Measurements from ENCODE around the gene FAM168A. TPM values are rescaled to one million over a fixed set of nuclear protein-coding genes. Genes with fewer than 3 reads are reported as not detected.

Gene FAM168A
- total RNA-seq, 1 experiment from 2014 or later, result 21.1 TPM

DNA sequence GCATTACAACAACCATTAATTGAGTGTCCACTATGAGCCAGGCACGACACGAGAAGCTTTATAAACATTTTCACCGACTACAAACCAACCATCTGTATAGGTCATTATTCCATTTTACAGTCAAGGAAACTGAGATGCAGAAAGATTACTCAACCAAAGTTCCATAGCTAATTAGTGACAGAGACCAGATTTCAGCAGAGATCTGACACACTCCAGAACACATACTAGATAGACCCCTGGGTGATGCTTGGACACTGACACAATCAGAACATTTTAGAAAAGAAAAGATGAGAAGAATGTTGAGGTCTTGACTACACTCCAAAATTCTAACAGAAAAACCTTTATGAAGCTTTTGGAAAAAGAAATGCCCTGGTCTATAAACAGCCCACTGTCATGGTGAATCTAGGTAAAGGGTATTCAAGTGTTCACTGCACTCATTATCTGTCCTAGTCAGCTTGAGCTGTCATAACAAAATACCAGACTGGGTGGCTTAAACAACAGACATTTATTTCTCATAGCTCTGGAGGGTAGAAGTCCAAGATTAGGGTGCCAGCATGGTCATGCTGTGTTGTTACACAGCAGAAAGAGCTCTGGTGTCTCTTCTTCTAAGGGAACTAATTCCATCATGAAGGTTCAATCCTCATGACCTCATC lies 132.8 kb downstream of the FAM168A start:
- no peak overlapping the region for H4K5ac ChIP-seq (ENCODE audit: insufficient read length, low read depth, low read length)
- H3K4me3 Mint-ChIP-seq, result no peak overlapping the region
- H2BK20ac ChIP-seq (ENCODE audit: low read depth, low read length, poor library complexity, severe bottlenecking), result no peak overlapping the region
- no peak overlapping the region for H2BK15ac ChIP-seq (ENCODE audit: low read depth, low read length)
- H2BK5ac ChIP-seq (ENCODE audit: insufficient read length, low read length), result no peak overlapping the region
- no peaks in the 10 kb centered on the region for H3K27me3 ChIP-seq (ENCODE audit: insufficient read depth, low read length)
- no peaks in the 10 kb centered on the region for H3K79me2 ChIP-seq (ENCODE audit: insufficient read depth, low read length)
- no peak overlapping the region for H3K23ac ChIP-seq (ENCODE audit: insufficient read length, low read depth, low read length)
- no peak overlapping the region for H3T11ph ChIP-seq (ENCODE audit: low read length)
- H3K56ac ChIP-seq (ENCODE audit: insufficient read length, low read depth, low read length), result no peak overlapping the region
- no peak overlapping the region for H3K4ac ChIP-seq (ENCODE audit: low read depth, low read length)
- peaks cover 0 to 2% (median 1%) of the 10 kb centered on the region in 3 experiments; a peak in 2 of 7 replicates for H3K36me3 Mint-ChIP-seq (ENCODE audit: insufficient read depth in 1 of 3, low read depth in 3 of 3)
- no peak overlapping the region for H3K27ac Mint-ChIP-seq
- H3K9ac ChIP-seq (ENCODE audit: extremely low read depth, insufficient read length, low read length), result no peak overlapping the region
- H3K4me1 ChIP-seq (ENCODE audit: insufficient read depth, low read length), result no peaks in the 10 kb centered on the region
- WGBS (ENCODE audit: extremely low coverage, insufficient read length, low lambda C conversion rate), result no CpG with 5 or more reads among the region's 3 CpGs
- no peaks in the 10 kb centered on the region for H3K9me3 ChIP-seq (ENCODE audit: control insufficient read depth, low read depth, low read length)
- peaks cover 0 to 2% of the 10 kb centered on the region in 2 experiments; a peak in 1 of 4 replicates for H3K4me1 Mint-ChIP-seq
- H2AFZ ChIP-seq (ENCODE audit: low read length), result no peak overlapping the region
- no peaks in the 10 kb centered on the region for H3K23me2 ChIP-seq (ENCODE audit: insufficient read length, low read depth, low read length, poor library complexity, severe bottlenecking)
- no peaks in the 10 kb centered on the region for H3K9me3 Mint-ChIP-seq
- DNase-seq, result no peak
- H3K27me3 Mint-ChIP-seq (ENCODE audit: low read depth), result no peaks in the 10 kb centered on the region; the same call in 1 of the 2 replicates
- no peak overlapping the region for H3K27ac ChIP-seq (ENCODE audit: insufficient read length, low read depth, low read length)
- no peak overlapping the region for H4K8ac ChIP-seq (replicated peaks; ENCODE audit: insufficient read length, low read depth, low read length)
- no peak overlapping the region for H2BK120ac ChIP-seq (ENCODE audit: low read depth, low read length, poor library complexity, severe bottlenecking)
- H2AK5ac ChIP-seq (ENCODE audit: insufficient read length, low read length), result no peak overlapping the region
- no peak overlapping the region for H2BK12ac ChIP-seq (ENCODE audit: insufficient read length, low read depth, low read length)
- H4K91ac ChIP-seq (ENCODE audit: insufficient read length, low read depth, low read length), result no peak overlapping the region
- no peaks in the 10 kb centered on the region for H3K79me1 ChIP-seq (ENCODE audit: insufficient read depth, low read depth, low read length, poor library complexity, severe bottlenecking)
- H3K18ac ChIP-seq (ENCODE audit: insufficient read length, low read depth, low read length), result no peak overlapping the region
- TF ChIP-seq, protein P1, sequence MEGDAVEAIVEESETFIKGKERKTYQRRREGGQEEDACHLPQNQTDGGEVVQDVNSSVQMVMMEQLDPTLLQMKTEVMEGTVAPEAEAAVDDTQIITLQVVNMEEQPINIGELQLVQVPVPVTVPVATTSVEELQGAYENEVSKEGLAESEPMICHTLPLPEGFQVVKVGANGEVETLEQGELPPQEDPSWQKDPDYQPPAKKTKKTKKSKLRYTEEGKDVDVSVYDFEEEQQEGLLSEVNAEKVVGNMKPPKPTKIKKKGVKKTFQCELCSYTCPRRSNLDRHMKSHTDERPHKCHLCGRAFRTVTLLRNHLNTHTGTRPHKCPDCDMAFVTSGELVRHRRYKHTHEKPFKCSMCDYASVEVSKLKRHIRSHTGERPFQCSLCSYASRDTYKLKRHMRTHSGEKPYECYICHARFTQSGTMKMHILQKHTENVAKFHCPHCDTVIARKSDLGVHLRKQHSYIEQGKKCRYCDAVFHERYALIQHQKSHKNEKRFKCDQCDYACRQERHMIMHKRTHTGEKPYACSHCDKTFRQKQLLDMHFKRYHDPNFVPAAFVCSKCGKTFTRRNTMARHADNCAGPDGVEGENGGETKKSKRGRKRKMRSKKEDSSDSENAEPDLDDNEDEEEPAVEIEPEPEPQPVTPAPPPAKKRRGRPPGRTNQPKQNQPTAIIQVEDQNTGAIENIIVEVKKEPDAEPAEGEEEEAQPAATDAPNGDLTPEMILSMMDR (conservative IDR thresholded peaks at IDR 0.05), result no peak
- no peak overlapping the region for H3K14ac ChIP-seq (ENCODE audit: insufficient read depth, low read length)
- H4K20me1 ChIP-seq (ENCODE audit: control insufficient read depth, insufficient read depth, insufficient read length), result no peaks in the 10 kb centered on the region
- H3K4me2 ChIP-seq (ENCODE audit: insufficient read depth, insufficient read length, low read length), result no peak overlapping the region
